Measurements from ENCODE around the gene ENG.
"Not testable (repeated sequence)": the region's sequence is repeated elsewhere in the genome, so short reads cannot be mapped to it uniquely, and the experiment has no call there.

Gene ENG

DNA sequence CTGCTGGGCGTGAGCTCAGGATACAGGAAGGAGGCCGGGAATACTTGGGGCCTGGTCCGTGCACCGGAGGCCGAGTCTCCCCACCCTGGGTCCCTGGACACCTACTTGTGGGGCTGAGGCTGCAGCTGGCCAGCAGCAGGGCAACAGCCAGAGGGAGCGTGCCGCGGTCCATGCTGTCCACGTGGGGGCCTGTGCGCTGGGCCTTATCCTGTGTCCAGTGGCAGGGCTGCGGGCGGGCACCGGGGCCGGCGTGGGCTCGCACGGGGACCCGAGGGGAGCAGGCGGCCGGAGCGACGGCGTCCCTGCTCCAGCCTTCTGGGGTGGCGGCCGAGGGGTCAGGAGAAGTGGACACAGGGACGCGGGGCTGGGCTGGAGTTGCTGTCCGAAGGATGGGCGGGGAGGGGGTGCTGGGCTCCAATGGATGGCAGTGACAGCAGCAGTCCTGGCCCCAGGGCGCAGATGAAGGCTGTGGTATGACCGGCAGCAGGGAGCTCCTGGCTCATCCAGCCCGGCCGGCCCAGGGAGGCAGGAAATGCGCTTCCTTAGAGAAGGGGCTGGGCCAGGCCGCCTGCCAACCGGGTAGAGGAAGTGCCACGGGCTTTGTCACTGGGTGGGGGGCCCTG, at the start of gene ENG:
ENG (minus strand) TSS at position 475 of the 623 bp plus-strand sequence; CDS start at position 172, 303 bp downstream.
- FAIRE-seq = no peak

DNA sequence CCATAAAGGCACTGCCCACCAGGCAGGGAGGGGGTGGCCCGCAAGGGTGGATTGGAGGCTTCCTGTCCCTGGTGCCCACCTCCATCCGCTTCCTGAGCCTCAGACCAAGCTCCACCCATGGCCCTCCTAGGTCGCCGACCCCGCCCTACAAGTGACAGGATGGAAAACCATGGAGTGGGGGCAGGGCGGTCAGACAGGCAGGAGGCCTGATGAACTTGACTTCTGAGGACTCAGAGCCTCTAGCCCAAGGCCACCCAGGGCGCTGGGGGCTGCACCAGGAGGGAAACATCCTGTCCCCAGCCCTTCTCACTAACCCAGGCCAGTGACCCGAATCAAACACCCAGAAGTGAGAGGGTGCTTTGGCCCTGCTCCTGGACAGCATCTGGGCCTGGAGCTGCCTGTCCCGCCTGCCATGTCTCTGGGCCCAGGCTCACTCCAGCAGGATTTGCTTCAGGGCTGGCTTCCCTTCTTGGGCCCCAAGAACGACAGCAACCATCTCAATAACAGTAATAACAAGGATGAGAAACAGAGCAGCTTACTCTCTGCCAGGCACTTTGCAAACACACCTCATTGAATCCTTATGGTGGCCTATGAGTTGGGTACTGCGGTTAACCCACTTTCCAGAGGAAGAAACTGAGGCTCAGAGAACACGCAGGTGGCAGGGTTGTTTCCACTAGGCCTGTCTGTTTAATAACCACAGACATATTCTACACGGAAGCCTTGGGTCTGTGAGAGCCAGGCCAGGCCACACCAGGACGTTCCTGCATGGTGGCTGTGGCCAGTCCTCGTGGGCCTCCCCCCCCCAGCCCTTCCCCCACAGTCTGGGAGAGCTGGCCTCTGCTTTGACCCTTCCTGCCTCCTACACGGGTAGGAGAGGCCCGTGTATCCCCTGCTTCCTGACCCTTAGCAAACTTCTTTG, 49.4 kb upstream of the ENG start:
- no peak for FAIRE-seq

DNA sequence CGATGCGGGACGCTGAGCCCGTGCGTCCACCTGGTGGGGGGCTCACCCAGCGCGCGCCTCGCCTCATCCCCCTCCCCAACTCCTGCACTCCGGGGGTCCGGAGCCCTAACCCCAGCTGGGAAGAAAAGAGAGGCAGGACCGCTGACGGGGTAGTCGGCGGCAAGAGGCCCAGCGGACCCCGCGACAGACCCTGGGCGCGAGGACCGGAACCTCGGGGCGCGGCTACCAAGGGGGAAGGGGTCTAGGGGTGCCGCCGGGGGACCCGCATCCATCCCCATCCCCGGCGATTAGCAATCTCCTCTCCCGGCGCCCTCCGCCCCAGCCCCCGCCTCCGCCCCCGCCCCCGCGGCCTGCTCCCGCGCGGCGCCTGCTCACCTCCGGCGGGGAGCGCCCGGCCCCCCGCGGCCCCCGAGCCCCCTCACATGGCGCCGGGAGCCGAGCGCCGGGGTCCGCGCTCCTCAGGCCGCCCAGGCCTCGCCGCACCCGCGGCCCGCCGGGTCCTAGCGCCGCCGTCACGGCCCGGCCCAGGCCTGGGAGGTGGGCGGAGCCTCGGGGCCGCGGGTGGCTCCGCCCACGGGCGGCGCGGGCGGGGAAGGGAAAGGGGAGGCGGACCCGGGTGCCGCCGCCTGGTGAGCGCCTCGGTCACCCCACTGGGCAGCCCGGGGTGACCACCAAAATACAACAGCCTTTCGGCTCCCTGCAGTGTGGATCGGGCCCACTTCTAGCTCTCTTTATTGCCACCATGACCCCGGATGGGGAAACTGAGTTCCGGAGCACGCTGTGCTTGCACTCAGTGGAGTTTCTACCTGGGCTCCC, 44.9 kb upstream of the ENG start, which contains the start of gene ST6GALNAC6:
ST6GALNAC6 (minus strand) TSS at position 476 of the 816 bp plus-strand sequence. CDS start 1,622 bp downstream, outside the sequence.
- no peak for FAIRE-seq

DNA sequence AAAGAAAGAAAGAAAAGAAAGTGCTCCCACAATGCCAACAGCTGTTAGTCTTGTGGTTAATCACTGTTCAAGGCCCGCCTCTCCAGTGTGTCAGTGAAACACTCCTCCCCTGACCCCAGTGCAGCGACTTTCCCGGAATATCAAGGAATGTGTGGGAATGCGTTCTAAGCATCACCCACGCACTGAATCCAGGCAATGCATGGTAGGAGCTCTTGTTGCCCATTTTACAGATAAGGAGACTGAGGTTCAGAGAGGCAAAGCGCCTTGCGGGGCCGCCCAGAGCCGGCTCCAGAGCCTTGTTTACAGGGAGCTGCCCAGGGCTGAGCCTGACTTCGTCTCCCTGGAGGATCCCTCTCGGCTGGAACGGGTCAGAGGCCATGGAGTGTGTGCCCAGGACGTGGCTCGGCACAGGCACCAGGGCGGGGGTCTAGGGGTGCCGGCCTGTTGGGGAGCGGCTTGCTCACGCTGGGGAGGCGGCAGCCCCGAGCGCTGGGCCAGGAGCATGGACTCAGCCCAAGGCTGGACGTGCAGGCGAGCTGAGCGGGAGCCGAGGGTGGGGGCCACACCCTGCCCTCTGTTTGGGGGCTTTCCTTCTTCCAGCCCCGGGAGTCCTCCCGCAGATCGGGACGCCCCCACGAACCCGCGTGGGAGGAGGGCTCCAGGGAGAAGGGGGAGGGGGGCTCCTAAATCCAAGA, 44.1 kb upstream of the ENG start:
- FAIRE-seq = peak; percentile 21

DNA sequence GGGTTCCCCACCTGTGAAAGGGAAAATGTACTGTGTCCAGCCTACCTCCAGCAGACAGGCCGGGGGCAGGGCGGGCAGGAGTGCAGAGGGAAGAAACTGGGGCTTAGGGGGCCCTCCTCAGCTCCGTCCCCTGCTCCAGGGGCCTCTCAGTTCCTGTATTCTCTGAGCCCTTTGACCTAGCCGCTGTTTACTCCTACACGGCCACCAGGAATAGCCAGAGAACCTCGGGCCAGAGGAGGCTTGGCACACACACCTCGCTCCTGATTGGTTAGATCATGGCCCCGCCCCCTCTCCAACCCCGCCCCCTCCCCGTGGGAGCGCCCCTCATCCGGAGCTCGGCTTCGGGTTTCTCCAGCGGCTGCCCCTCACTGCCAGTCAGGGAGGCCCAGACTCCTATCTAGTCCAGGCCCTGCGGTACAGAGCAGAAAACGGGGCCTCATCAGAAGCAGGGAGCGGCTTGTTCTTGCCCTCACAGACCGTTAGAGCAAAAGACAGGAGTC, 42.8 kb upstream of the ENG start:
- no peak for FAIRE-seq

DNA sequence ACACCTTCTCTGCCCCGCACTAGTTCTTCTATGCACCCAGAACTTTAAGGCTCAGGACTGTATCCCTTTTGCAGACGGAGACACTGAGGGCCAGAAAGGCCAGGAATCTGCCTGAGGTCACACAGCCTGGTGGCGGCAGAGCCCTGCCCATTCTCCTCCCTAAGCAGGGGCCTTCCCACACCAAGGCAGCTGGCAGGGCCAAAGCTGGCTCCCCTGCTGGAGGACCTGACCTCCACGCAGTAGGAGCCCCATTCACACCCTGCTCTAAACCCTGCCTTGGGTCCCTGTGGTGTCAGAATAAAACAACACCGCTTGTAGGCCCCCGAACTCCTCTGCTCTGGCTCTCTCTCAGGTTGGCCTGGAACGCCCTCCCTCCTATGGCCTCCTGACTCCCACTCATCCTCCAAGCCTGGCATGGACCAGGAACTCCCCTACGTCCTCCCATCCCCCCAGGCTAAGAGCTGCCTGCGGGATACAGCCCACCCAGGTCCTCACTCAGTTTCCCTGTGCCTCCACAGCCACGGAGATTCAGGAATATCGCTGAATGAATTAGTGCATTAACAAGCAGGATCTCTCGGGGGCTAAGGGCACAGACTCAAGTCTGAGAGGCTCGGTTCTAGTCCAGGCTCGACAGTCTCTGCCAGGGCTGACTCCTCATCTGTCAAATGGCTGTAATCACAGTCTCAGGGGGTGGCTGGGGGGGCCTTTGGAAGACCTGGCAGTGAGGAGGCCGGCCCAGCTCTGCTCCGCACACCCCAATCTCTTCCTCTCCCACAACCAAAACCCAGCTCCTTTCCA, 42.1 kb upstream of the ENG start:
- no peak for FAIRE-seq

DNA sequence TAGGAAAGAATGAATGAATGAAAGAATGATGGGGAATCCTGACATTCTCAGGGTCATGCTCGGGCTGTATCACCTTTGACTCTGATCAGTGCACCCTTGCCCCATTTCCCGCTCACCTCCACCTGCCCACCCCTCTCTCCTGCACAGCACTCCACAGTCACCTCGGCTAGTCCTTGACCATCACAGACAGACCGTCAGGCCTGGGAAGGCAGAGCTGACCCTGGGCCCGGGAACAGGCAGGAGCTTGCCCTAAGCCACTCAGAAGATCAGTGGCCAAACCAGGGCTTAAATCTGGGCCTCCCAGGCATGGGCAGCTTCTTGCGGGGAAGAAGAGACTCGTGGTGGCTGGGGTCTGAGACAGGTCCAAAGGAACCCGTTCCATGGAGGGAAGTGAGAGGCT, 41.4 kb upstream of the ENG start:
- FAIRE-seq = no peak

DNA sequence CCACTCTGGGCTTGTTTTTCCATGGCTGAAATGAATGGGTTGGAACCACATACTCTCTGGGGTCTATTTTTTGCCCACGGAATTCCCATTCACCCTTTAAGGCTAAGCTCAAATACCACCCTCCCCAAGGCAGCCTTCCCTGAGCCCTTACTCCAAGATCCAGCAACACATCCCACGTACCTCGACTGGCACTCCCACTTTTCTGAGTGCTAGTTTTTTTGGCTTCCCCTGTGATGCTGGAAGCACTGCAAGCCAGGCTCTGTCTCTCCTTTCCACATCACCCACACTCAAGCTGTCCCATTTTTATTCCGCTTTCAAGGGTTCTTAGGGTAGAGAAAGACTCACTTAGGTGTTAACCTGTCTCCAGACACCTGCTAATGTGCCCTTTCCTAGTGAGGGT, 38.9 kb upstream of the ENG start:
- no peak for FAIRE-seq

DNA sequence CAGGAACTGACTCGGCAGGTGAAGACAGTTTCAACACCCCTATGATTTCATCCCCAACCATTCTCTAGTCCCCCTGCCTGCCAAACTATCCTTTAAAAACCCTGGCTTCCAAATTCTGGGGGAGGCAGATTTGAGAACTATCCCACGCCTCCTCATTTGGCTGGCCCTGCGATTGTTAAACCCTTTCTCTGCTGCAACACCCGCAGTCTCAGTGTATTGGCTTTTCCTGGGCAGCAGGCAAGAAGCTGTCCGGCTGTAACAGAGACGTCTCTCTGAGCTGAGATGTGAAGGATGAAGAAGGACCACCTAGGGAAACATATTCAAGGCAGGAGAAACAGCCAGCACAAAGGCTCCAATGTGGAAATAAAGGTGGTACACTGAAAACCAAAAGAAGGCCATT, 38.4 kb upstream of the ENG start:
- FAIRE-seq = no peak

DNA sequence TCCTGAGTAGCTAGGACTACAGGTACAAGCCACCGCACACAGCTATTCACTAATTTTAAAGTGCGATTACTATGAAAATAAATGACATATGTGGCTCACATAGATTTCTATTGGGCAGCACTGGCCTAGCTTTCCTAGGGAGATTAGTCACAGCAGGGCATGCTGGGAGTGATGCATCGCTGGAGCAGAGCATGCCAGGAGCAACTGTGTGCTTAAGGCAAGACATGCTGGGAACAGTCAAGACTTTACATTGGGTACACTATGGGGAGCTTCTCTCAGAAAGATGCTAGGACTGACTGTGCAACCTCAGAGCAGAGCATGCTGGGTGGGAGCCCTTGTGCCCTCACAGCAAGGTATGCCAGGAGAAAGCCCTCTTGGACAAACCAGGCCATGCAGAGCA, 35.6 kb upstream of the ENG start:
- FAIRE-seq = no peak

DNA sequence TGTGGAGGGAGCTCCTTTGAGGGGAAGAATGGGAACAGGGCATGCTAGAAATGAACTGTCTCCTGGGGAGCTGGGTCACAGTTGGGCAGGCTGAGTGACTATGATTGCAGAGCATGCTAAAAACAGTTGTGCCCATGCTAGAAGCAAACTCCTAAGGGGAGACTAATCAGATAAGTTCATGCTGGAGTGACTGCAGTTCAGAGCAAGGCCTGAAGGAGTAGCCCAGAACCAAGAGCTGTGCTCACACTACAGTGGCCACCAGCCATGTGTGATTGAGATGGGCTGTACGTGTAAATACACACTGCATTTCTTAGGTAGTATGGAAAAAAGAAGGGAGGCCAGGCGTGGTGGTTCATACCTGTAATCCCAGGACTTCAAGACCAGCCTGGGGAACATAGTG, 33.3 kb upstream of the ENG start:
- FAIRE-seq = no peak

DNA sequence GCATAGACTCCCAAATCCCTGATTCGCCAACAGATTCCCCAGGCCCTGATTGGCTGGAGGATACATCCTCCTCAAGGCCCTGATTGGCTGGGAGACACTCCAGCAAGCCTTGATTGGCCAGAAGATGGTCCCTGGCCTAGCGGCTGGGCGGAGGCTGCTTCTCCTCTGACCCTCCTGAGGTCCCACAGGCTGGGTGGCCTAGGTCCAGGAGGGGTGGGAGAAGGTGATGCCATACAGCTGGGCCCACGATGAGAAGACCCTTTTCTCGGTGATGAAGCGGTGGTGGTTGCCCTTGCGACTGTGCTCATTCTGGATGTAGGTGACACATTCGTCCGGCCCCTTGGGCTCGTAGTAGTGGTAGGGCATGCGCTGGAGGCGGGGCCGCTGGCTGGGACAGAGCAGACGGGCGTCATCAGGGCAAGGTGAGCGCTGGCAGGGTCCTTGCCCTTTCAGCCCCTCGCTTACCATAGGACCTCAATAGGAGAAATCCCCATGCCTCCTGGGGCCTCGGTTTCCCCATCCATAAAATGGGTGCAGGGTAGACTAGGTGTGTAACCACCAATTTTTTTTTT, 32.0 kb upstream of the ENG start:
- no peak for FAIRE-seq

DNA sequence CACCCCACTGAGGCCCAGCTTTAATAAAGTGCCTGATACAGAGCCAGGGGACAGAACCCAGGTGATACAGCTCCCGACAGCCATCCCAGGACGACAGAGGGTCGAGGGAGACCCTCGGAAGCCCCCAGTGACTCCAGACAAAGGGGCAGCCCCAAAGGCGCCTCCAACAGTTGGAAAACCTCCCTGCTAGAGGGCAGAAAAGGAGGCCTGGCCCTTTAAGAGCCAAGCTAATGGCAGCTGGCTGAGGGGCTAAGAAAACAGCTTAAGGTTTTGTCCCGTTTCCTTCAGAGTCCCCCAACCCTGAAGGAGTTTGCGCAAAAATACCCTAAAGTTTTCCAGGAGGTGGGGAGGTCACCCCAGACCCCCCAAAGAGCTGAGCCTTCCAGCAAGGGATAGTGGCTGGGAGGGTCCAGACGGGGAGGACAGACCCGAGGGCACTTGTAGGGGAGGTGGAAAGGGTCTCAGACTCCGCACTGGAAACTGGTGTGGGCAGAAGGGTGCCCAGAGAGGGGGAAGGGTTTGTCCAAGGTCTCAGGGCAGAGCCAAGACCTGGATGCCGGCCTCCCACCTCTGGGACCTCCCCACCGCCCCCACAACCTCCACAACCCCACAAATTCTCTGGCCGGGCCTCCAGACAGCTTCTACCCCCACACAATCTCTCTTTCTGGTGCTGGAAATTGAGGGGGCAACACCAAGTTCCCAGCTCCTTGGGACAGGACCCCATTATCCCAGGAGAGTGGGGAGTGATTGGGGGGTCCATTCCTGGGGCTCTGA, 31.2 kb upstream of the ENG start:
- no peak for FAIRE-seq

DNA sequence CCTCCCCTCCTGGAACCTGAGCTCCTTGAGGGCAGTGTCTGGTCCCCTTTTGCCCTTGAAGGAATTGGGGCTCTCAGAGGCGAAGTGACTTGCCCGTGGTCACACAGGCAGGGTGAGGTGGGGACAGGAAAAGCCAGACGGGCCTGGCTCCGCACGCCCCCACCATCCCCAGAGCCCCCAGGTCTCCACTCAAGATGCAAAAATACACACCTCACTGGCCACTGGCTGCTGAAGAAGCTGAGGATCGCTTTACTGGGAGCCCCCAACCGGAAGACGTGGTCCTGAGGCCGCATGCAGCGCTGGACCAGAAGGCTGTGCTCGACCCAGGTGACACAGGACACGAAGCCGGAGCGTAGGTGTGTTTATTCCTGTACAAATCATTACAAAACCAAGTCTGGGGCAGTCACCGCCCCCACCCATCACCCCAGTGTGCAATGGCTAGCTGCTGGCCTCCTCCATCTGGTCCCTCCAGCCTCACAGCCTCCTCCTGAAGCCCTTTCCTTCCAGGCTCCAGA, 30.6 kb upstream of the ENG start:
- no peak for FAIRE-seq

DNA sequence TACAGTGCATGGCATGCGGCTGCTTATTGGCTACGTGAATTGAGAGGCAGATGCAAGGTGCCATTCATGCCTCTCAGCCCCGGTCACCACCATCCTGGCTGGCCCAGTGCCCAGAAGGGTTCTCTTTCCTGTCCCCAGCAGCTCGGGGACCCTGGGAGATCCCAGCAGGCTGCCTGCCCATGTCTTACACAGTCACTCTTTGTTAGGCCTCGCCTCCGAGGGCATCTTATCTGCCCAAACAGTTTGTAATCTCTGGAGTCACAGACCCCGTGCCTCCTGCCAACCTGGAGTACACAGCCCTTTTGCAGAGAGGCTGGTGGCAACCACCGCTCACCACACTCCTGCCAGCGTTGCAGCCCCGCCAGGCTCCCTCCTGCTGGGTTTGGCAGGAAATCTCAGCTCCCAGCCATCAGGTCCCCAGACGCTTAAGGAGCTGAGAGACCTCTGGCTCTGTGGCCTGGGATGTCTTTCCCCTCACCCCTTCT, 30.0 kb upstream of the ENG start:
- no peak for FAIRE-seq

DNA sequence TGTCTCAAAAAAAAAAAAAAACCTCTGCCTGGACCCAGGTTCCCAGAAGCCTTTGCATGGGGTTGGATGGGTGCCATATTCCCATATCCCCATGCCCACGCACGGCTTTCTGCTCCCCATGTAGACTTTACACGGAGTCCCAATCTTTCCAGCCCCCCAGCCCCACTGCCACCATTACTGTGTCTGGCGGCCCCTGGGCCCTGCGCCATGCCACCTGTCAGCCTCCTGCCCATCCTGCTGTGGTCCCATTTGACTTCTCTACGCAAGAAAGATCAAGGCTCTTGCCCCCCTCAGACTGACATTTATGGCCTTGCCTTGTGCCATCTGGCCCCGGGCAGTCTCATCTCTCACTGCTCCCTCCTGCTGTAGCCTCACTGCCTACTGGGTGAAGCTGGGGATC, 29.5 kb upstream of the ENG start:
- FAIRE-seq = no peak

DNA sequence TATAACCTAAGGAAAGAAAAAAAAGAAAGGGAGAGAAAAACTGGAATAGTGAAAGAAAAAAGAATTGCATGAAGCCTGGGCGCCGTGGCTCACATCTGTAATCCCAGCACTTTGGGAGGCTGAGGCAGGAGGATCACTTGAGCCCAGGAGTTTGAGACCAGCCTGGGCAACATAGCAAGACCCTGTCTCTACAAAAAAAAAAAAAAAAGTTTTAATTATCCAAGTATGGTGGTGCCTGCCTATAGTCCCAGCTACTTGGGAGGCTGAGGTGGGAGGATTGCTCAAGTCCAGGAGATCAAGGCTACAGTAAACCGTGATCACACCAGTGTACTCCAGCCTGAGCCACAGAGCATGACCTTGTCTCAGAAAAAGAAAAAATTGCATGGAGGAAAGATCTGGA, 27.3 kb upstream of the ENG start:
- FAIRE-seq = not testable (repeated sequence)

DNA sequence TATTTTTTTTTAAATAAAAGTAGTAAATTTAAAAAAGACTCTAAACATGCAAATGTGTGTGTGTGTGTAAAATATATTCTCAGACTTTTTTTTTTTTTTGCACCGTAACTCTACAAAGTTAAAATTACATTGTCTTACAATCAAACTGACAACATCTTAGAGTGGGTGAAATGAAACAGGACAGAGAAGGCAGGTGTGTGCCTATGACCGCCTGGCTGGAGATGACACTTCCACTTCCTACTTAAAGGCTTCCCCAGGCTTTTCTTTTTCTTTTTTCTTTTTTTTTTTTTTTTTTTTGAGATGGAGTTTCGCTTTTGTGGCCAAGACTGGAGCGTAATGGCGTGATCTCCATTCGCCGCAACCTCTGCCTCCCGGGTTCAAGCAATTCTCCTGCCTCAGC, 25.7 kb upstream of the ENG start:
- no peak for FAIRE-seq

DNA sequence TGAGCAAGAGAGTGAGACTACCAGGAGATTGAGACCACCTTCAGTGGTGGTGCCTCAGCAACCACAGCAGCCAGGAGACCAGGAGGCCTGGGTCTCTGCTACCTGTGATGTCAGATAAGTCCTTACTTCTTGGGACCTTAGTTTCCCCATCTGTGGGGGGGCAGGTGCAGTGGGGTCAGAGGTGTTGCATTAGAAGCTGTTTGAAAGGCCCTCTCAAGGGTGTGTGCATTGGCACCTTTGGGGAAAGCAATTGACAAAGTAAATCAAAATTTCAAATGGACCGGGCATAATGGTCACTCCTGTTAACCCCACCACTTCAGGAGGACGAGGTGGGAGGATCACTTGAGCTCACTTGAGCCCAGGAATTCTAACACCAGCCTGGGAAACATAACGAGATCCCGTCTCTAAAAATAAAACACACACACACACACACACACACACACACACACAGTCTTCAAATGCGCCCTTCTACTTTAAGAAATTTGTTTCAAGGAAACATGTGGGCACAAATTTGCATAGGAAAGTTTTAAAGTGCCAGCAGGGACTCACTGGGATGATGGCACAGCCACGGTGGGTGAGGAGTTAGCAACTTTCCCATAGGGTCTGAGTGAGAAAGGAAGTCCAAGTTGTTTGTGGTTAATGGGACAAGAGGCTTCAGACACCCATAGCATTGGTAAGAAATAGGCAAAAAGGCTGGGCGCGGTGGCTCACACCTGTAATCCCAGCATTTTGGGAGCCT, 24.4 kb upstream of the ENG start:
- FAIRE-seq = no peak
